Stimulated activated CD8-positive, alpha-beta memory T cell treated with anti-CD3 and anti-CD28 coated beads, Interleukin-2, amount 100 ng/mL, for 48 hours (primary cell): Measurements from ENCODE around the gene NAGS.
"Not testable (repeated sequence)": the region's sequence is repeated elsewhere in the genome, so short reads cannot be mapped to it uniquely, and the experiment has no call there.

Experiments
- DNase-seq, 2 donors: peaks; one replicate each; pipeline ENCODE4 v3.0.0-alpha.2; 2020; ENCODE audit warnings: low read depth in 2 of 2

NAGS gene

DNA sequence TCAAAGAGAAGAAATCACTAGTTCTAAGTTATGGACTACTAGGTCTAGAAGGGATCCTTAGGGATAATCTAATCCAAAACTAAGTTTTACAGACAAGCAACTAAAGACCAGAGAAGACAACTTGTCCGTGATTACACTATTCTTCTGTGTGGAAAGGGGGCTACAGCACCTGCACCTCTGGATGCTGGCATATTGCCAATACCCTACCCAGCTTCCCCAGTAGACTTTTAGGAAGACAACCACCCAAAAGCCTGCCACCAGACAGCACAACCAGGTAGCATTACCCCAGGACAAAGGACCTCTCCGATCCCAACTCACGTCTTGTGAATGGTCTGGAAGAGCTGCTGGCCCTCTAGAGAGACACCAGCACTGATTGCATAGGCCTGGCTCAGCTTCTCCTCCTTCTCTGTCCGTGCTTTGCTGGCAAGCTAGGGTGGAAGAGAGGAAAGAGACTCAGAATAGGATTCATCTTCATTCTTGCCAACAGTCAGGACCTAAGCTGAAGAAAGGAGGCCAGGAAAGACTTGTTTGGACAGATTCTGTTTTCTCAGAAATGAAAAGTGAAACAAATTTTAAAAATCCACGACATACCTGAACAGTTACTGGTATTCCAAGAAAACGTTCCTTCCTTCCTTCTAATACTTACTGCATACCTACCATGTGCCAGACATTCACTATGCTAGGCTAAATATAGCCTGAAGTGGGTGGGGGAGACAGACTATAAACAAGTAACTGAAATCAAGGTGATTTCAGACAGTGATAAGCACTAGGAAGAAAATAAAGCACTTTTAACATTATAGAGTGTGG lies 35.6 kb downstream of the NAGS start:
- DNase-seq = no peak

DNA sequence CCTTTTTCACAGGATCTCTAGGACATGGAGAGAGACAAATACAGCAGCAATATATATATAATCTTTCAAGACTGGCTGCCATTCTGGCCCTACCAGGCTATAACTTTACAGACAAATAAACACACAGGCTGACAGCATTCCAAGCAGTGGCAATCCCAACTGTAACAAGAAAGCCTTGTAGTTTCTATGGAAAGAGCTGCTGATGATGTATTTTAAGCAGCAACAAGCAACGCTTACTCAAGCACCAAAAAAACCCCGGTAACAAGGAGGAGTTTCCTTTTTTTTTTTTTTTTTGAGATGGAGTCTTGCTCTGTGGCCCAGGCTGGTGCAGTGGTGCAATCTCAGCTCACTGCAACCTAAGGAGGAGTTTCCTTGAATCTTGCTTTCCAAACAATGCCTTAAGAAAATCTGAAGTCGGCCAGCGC lies 38.9 kb downstream of the NAGS start:
- DNase-seq = no peak

- no peak for DNase-seq
These were observed 39.6 kb downstream of the NAGS start for GRCh38 chr17:44044071-44044470.

- DNase-seq = no peak
These were observed 41.1 kb downstream of the NAGS start for GRCh38 chr17:44045486-44045885.

DNA sequence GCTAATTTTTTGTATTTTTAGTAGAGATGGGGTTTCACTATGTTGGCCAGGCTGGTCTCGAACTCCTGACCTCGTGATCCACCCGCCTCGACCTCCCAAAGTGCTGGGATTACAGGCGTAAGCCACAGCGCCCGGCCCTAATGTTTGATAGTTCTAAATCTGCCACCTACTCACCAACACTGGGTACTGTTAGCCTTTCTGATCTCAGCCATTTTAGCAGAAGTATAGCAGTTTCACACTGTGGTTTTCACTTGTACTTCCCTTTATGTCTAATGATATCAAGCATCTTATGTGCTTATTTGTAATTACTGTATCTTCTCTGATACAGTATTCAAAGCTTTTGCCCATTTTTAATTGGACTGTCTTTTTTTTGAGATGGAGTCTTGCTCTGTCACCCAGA lies 42.5 kb downstream of the NAGS start:
- DNase-seq = not testable (repeated sequence)

DNA sequence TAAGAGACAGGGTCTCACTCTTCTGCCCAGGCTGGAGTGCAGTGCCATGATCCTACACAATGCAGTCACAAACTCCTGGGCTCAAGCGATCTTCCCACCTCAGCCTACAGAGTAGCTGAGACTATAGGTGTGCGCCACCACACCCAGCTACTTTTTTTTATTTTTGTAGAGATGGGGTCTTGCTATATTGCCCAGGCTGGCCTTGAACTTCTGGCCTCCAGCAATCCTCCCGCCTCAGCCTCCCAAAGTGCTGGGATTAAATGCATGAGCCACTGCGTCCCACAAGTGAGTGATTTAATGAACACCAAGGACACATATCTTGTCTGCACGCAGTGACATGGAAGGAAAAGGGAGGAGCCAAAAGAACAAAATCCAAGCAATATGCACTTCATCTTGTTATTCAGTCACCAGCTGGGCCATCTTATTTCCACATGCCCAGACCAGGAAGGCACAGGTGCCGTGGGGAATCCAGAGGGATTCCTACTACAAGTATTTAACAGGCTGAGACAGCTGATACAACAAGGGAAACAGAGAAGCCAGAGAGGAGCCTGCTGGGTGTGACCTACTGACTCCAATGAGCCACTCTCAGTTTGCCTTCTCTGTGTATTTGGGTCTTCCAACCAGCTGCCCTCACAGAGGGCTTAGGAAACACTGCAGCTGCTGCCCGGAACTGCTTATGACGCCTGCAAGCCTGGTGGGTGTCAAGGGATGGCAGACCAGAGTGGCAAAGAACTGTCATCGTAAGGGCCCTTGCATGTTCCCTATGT lies 45.1 kb downstream of the NAGS start:
- no peak for DNase-seq

DNA sequence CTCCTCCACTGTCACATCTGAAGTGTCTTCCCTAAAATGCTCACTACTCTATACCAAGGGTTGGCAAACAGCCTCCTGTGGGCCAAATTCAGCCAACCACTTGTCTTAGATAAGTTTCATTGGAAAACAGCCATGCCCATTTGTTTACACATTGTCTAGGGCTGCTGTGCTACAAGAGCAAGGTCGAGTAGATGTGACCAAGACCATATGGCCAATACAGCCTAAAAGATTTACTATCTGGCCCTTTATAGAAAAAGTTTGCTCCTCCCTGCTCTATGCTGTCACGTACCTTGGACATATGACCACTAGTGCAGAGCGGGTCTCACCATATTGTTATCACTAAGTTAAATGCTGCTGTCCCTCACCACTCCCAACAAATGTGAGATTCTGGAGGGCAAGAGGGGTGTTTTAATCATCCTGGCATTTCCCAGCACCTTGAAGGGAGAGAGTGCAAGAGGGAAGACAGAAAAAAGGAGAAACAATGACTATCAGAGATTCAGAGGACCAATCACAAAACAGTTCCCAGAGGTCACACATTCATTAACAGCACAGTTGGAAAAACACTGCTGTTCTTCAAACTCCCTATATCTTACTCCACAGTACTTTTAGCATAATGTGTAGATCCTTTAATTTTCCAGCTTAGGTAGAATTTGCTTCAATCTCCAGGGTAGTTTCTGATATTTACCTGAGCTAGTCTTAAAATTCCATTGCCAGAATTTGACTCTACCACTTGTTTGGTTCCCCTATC lies 48.9 kb downstream of the NAGS start:
- no peak for DNase-seq
